SK-N-SH treated with all-trans-retinoic acid at 6 μM for 48 hours (cell line): ENCODE results near the gene LYRM7.

Experiments
- ARNTL ChIP-seq: fragments of 450-650 bp; formaldehyde crosslinking; IDR thresholded peaks from 2 replicates; pipeline ENCODE4 v1.5.0; 2020; ENCODE audit warnings: low read depth, mild to moderate bottlenecking, moderate library complexity, borderline replicate concordance
- BACH2 ChIP-seq: fragments of 250-450 bp; sonication (Bioruptor Pico); IDR thresholded peaks from 2 replicates; pipeline ENCODE4 v1.9.0; 2021; ENCODE audit warnings: mild to moderate bottlenecking, borderline replicate concordance
- CSDC2 ChIP-seq: fragments of 250-450 bp; sonication (Bioruptor Pico); IDR thresholded peaks from 2 replicates; pipeline ENCODE4 v1.5.0; 2020; ENCODE audit warnings: mild to moderate bottlenecking, moderate library complexity
- ESRRG ChIP-seq: fragments of 250-450 bp; sonication (Bioruptor Pico); IDR thresholded peaks from 2 replicates; pipeline ENCODE4 v1.6.1; 2021; ENCODE audit warnings: mild to moderate bottlenecking
- PATZ1 ChIP-seq: fragments of 250-450 bp; sonication (Bioruptor Pico); IDR thresholded peaks from 2 replicates; pipeline ENCODE4 v1.8.0; 2020; ENCODE audit warnings: mild to moderate bottlenecking, moderate library complexity, borderline replicate concordance
- PPARA ChIP-seq: fragments of 250-450 bp; sonication (Bioruptor Pico); IDR thresholded peaks from 2 replicates; pipeline ENCODE4 v1.5.0; 2020; ENCODE audit warnings: mild to moderate bottlenecking, borderline replicate concordance
- SNAI2 ChIP-seq: fragments of 250-450 bp; sonication (Bioruptor Pico); IDR thresholded peaks from 2 replicates; pipeline ENCODE4 v1.5.0; 2020; ENCODE audit warnings: mild to moderate bottlenecking, moderate library complexity
- TCF4 ChIP-seq: fragments of 250-450 bp; sonication (Bioruptor Pico); IDR thresholded peaks from 2 replicates; pipeline ENCODE4 v1.8.0; 2021; ENCODE audit warnings: mild to moderate bottlenecking, moderate library complexity, borderline replicate concordance
- ZC3H10 ChIP-seq: fragments of 250-450 bp; sonication (Bioruptor Pico); IDR thresholded peaks from 2 replicates; pipeline ENCODE4 v1.5.1; 2021; ENCODE audit warnings: mild to moderate bottlenecking, moderate library complexity
- ZFP3 ChIP-seq: fragments of 250-450 bp; sonication (Bioruptor Pico); IDR thresholded peaks from 2 replicates; pipeline ENCODE4 v1.5.0; 2020; ENCODE audit warnings: mild to moderate bottlenecking, moderate library complexity
- ZNF565 ChIP-seq: fragments of 450-650 bp; formaldehyde crosslinking; conservative IDR thresholded peaks from 2 replicates; pipeline ENCODE4 v1.5.0; 2020; ENCODE audit warnings: low read depth, mild to moderate bottlenecking, moderate library complexity
- ZNF8 ChIP-seq: fragments of 450-650 bp; formaldehyde crosslinking; IDR thresholded peaks from 2 replicates; pipeline ENCODE4 v1.5.0; 2020; ENCODE audit warnings: mild to moderate bottlenecking, moderate library complexity
- TF ChIP-seq, protein P1 (sequence below): fragments of 250-450 bp; sonication (Bioruptor Pico); IDR thresholded peaks from 2 replicates; pipeline ENCODE4 v1.5.1; 2020; ENCODE audit warnings: low read depth, mild to moderate bottlenecking, moderate library complexity
- TF ChIP-seq, protein P2 (sequence below): fragments of 250-450 bp; sonication (Bioruptor Pico); IDR thresholded peaks from 2 replicates; pipeline ENCODE4 v1.8.0; 2021; ENCODE audit warnings: low read depth, mild to moderate bottlenecking, moderate library complexity, borderline replicate concordance

DNA sequence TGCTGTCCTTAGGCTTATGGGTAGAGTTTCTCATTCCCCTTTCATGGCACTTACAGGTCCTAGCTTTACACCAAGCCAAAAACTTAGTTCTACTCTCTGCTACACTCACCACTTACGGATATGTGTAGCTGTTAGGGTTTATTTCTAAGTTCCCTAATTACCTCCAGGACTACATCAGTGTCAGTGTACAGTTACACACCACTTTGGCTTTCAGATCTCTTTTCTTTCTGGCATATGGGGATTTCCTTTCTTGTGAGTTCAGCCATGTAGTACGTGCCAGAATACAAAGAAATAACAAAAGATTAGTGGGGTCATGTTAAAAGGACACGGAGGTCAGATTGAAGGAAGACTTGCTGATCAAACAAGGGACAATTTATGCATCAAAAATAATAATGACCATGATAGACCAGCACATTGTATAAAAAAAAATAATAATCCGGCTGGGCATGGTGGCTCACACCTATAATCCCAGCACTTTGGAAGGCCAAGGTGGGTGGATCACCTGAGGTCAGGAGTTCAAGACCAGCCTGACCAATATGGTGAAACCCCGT lies 41.8 kb downstream of the LYRM7 start:
- TF ChIP-seq TCF4 (CRISPR knock-in tag) (no peak), PPARA (CRISPR knock-in tag) (no peak), SNAI2 (CRISPR knock-in tag) (no peak), ZFP3 (no peak), ZNF8 (CRISPR knock-in tag) (no peak), PATZ1 (CRISPR knock-in tag) (no peak), CSDC2 (CRISPR knock-in tag) (no peak), ZC3H10 (CRISPR knock-in tag) (no peak), ESRRG (no peak), ZNF565 (no peak), BACH2 (CRISPR knock-in tag) (no peak), ARNTL (CRISPR knock-in tag) (no peak)
- TF ChIP-seq, protein P1, sequence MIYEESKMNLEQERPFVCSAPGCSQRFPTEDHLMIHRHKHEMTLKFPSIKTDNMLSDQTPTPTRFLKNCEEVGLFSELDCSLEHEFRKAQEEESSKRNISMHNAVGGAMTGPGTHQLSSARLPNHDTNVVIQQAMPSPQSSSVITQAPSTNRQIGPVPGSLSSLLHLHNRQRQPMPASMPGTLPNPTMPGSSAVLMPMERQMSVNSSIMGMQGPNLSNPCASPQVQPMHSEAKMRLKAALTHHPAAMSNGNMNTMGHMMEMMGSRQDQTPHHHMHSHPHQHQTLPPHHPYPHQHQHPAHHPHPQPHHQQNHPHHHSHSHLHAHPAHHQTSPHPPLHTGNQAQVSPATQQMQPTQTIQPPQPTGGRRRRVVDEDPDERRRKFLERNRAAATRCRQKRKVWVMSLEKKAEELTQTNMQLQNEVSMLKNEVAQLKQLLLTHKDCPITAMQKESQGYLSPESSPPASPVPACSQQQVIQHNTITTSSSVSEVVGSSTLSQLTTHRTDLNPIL, result no peak
- TF ChIP-seq, protein P2, sequence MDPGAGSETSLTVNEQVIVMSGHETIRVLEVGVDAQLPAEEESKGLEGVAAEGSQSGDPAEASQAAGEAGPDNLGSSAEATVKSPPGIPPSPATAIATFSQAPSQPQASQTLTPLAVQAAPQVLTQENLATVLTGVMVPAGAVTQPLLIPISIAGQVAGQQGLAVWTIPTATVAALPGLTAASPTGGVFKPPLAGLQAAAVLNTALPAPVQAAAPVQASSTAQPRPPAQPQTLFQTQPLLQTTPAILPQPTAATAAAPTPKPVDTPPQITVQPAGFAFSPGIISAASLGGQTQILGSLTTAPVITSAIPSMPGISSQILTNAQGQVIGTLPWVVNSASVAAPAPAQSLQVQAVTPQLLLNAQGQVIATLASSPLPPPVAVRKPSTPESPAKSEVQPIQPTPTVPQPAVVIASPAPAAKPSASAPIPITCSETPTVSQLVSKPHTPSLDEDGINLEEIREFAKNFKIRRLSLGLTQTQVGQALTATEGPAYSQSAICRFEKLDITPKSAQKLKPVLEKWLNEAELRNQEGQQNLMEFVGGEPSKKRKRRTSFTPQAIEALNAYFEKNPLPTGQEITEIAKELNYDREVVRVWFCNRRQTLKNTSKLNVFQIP (CRISPR knock-in tag), result no peak
